SK-N-MC (cell line): ENCODE measurements around the gene ZNF208.

Experiments
- DNase-seq: peaks from one replicate; pipeline ENCODE4 v3.0.0-alpha.2; 2011; ENCODE audit warnings: low read depth, low spot score
- H3K27ac ChIP-seq: fragments of 200-600 bp; sonication (generic); 2 replicates; pipeline ENCODE4 v1.5.1; 2016; ENCODE audit warnings: mixed run types
- H3K36me3 ChIP-seq: fragments of 200-600 bp; sonication (generic); 2 replicates; pipeline ENCODE4 v1.6.1; 2017; ENCODE audit warnings: antibody characterized with exemption, low read length, mixed read lengths; ENCODE audit not compliant: insufficient read depth
- H3K4me3 ChIP-seq: fragments of 200-600 bp; sonication (generic); 2 replicates; pipeline ENCODE4 v1.5.1; 2016
- H3K9ac ChIP-seq: fragments of 200-600 bp; sonication (generic); 2 replicates; pipeline ENCODE4 v1.8.0; 2017; ENCODE audit warnings: mixed run types, mixed read lengths; ENCODE audit not compliant: insufficient read length
- H3K9me3 ChIP-seq: fragments of 200-600 bp; sonication (generic); 2 replicates; pipeline ENCODE4 v1.6.1; 2017; ENCODE audit warnings: low read depth, mild to moderate bottlenecking, antibody characterized with exemption, low read length, moderate library complexity, mixed read lengths
- EZH2 ChIP-seq: fragments of 200-600 bp; sonication (generic); IDR thresholded peaks from one replicate; pipeline ENCODE4 v1.6.1; 2017; ENCODE audit warnings: antibody characterized with exemption
- FOXP2 ChIP-seq: optimal IDR thresholded peaks from 2 replicates; pipeline ENCODE3; 2011; ENCODE audit warnings: mild to moderate bottlenecking, moderate library complexity; ENCODE audit not compliant: insufficient read depth; ENCODE audit errors: extremely low read length, control extremely low read depth
- POLR2AphosphoS5 ChIP-seq: IDR thresholded peaks from 2 replicates; pipeline ENCODE4 v1.6.1; 2012; ENCODE audit warnings: mild to moderate bottlenecking, low read depth, low read length, borderline replicate concordance

ZNF208 gene

DNA sequence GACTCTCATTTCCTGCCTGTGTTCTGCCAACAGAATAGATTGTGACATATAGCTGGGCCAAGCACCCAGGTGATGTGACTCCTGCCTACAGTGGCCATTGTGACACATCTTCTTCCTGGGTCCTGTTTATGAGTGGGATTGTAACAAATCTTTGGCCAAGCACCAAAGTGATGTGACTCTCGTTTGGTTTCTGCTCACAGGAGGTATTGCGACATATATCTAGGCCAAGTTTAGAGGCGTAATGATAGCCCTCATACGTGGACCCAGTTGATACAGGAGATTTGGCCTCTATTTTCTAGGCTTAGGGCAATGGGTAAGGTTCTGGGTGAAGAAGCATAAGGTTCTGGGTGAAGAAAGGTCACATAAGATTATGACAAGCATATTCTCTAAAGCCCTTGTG, 76.2 kb downstream of the ZNF208 start:
- Histone ChIP-seq H3K9ac (no peak overlapping the region), H3K9me3 (no peaks in the 10 kb centered on the region), H3K27ac (no peak overlapping the region), H3K36me3 (no peaks in the 10 kb centered on the region), H3K4me3 (no peak overlapping the region)
- TF ChIP-seq EZH2 = no peak
- TF ChIP-seq POLR2AphosphoS5 = no peak
- no peak for TF ChIP-seq FOXP2
- DNase-seq = no peak

DNA sequence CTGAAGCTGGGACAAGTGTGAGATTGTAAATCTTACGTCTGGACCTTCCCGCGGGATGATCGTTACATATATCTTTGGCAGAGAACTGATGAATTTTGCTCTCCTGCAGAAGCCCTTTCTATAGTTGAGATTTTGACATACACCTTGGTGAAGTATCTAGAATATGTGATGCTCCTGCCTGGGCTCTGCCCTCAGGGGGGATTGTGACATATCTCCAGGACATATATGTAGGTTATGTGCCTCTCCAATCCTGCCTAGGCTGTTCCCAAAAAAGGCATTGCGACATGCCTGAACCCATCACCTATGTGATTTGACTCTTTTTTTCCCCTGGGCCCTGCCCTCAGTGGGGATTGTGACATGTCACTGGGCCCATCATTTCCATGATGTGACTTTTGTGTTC, 76.6 kb downstream of the ZNF208 start:
- TF ChIP-seq EZH2 = no peak
- TF ChIP-seq POLR2AphosphoS5 = no peak
- no peak for TF ChIP-seq FOXP2
- no peak overlapping the region for H3K27ac ChIP-seq
- no peak for DNase-seq
- H3K36me3 ChIP-seq = no peaks in the 10 kb centered on the region
- H3K4me3 ChIP-seq = no peak overlapping the region
- no peak overlapping the region for H3K9ac ChIP-seq
- no peaks in the 10 kb centered on the region for H3K9me3 ChIP-seq

DNA sequence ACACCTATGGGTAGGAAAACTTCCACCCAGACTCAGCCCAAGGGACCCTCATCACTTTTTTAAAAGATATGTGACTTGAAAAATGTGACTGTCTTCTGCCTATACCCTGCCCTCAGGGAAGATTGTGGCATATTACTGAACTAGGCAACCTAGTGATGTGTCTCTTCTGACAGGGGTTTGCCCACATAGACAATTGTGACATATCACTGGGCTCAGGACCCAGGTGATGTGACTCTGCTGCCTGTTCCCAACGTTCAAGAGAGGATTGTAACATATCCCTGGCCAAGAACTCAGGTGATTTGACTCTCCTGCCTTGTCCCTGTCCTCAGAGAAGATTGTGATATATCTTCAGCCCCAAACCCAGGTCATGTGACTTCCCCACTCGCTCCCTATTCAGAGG, 88.5 kb downstream of the ZNF208 start:
- Histone ChIP-seq H3K9ac (no peak overlapping the region), H3K27ac (no peak overlapping the region), H3K4me3 (no peak overlapping the region), H3K9me3 (no peaks in the 10 kb centered on the region; the same call in 1 of the 2 replicates), H3K36me3 (no peaks in the 10 kb centered on the region)
- DNase-seq = no peak
- TF ChIP-seq POLR2AphosphoS5 = no peak
- TF ChIP-seq EZH2 = no peak
- no peak for TF ChIP-seq FOXP2

DNA sequence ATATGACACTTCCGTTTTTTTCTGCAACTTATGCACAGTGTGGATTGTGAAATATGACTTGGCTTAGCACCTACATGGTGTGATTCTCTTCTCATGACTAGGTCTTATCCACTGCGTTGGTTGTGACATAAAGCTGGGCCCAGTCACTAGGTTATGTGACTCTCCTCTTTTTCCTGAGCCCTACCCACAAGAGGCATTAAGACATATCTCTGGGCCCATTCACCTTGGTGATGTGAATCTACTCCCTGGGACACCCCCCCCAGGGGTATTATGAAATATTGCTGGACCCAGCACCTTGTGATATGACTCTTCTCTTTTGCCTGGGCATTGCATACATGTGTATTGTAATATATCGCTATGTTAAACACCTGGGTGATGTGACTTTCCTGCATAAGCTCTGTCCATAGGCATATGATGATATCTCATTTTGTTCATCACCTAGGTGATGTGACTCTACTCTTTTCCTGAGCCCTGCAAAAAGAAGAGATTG, 89.0 kb downstream of the ZNF208 start:
- DNase-seq = no peak
- Histone ChIP-seq H3K9me3 (no peaks in the 10 kb centered on the region; the same call in 1 of the 2 replicates), H3K27ac (no peak overlapping the region), H3K4me3 (no peak overlapping the region), H3K36me3 (no peaks in the 10 kb centered on the region), H3K9ac (no peak overlapping the region)
- TF ChIP-seq EZH2 (no peak), POLR2AphosphoS5 (no peak), FOXP2 (no peak)

DNA sequence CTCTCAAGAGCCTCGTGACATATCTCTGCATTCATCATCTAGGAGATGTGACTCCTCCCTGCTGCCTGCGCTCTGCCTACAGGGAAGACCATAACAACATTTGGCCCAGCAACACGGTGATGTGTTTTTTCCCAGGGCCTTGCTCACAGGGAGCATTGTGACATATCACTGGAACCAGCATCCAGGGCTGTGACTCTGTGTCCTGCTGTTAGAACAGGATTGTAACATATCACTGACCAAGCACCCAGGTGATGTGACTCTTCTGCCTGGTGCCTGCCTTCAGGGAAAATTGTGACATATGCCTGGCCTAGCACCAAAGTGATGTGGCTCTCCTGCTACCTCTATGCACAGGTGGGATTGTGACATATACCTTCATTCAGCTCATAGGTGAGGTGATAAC, 95.3 kb downstream of the ZNF208 start:
- TF ChIP-seq EZH2 (no peak), FOXP2 (no peak), POLR2AphosphoS5 (no peak)
- no peak overlapping the region for H3K4me3 ChIP-seq
- no peak overlapping the region for H3K27ac ChIP-seq
- DNase-seq = no peak
- no peak overlapping the region for H3K9ac ChIP-seq
- H3K9me3 ChIP-seq = no peaks in the 10 kb centered on the region
- no peaks in the 10 kb centered on the region for H3K36me3 ChIP-seq

DNA sequence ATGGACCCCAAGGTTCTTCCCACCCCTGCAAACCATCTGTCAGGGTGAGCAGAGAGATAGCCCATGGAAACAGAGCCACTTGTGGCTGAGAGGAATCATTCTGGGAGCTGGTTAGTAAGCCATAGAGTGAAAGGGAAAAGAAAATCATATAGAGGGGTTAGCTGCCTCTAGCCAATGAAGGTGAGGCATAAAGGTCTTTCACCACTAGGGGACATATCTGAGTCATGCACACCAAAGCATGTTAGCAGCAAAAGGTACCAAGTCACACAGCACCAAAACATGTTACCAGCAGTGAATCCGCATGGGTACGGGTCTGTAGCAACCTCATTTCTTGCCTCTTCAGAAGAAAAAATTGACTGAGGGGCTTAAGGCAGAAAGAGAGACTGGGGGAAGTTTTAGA, 98.1 kb downstream of the ZNF208 start:
- no peaks in the 10 kb centered on the region for H3K36me3 ChIP-seq
- H3K4me3 ChIP-seq = no peak overlapping the region
- no peak for DNase-seq
- no peak overlapping the region for H3K9ac ChIP-seq
- H3K27ac ChIP-seq = no peak overlapping the region
- H3K9me3 ChIP-seq = no peaks in the 10 kb centered on the region
- TF ChIP-seq FOXP2 (no peak), EZH2 (no peak), POLR2AphosphoS5 (no peak)

DNA sequence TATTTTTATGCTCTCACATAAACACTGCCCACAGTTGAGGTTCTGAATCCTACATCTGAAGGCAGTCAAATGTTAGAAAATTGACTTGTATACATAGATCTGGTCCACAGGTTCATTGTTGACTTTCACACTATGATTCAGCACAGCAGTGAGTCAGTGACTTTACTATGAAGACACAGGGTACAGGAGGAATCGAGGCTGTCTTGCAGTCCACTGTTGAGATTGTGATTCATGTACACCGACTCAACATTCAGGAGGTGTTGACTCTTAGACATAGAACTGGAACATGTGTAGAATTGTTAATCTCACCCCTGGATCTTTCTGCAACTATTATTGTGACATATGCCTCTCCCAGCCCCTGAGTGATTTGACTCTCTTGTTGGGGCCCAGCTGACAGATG, 100.4 kb downstream of the ZNF208 start:
- TF ChIP-seq EZH2 = no peak
- no peak for TF ChIP-seq POLR2AphosphoS5
- no peak for TF ChIP-seq FOXP2
- no peaks in the 10 kb centered on the region for H3K36me3 ChIP-seq
- no peak for DNase-seq
- no peaks in the 10 kb centered on the region for H3K9me3 ChIP-seq
- H3K4me3 ChIP-seq = no peak overlapping the region
- H3K27ac ChIP-seq = no peak overlapping the region
- no peak overlapping the region for H3K9ac ChIP-seq

DNA sequence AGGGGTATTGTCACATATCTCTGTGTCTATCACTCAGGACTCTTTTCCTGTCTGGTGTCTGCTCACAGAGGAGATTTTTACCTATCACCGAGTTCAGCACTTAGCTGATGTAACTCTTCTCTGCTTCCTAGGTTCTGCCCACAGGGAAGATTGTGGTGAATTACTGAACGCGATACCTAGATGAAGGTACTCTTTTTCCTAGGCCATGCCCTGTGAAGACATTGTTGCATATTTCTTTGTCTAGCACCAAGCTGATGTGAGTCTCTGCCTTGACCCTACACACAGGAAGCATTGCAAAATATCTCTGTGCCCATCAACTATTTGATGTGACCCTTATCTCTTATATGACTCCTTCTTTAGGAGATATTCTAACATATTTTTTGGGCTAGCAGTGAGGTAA, 102.7 kb downstream of the ZNF208 start:
- Histone ChIP-seq H3K9ac (no peak overlapping the region), H3K27ac (no peak overlapping the region), H3K9me3 (no peaks in the 10 kb centered on the region), H3K4me3 (no peak overlapping the region), H3K36me3 (no peaks in the 10 kb centered on the region)
- TF ChIP-seq FOXP2 (no peak), EZH2 (no peak), POLR2AphosphoS5 (no peak)
- DNase-seq = no peak

DNA sequence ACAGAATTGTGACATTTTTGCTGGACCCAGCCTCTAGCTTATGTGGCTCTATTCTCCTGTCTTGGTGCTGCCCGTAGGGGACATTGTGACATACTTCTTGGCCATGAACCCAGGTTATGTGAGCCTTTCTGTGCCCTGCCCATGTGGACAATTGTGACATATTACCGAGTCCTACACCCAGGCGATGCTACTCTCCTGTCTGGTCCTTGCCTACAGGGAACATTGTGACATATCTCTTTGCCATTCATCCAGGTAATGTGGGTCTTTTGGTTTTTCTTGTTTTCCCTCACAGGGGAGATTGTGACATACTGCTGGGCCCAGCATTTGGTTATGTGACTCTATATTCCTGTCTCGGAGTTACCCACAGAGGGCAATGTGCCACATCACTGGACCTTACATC, 103.2 kb downstream of the ZNF208 start:
- no peaks in the 10 kb centered on the region for H3K9me3 ChIP-seq
- no peak overlapping the region for H3K27ac ChIP-seq
- DNase-seq = no peak
- H3K36me3 ChIP-seq = no peaks in the 10 kb centered on the region
- no peak overlapping the region for H3K9ac ChIP-seq
- TF ChIP-seq FOXP2 (no peak), EZH2 (no peak), POLR2AphosphoS5 (no peak)
- H3K4me3 ChIP-seq = no peak overlapping the region
